Ammon's horn (tissue), 1 donor: ENCODE results near the gene PKP3.
"Not testable (repeated sequence)": the region's sequence is repeated elsewhere in the genome, so short reads cannot be mapped to it uniquely, and the experiment has no call there.

Experiments used
- DNase-seq: peaks from one replicate; pipeline ENCODE4 v3.0.0-alpha.2; 2016; ENCODE audit warnings: low spot score

PKP3 gene

GRCh38 chr11:379205-380094 is 14.6 kb upstream of the PKP3 start:
- DNase-seq, result no peak

GRCh38 chr11:380095-380480 is 13.9 kb upstream of the PKP3 start:
- DNase-seq, result no peak

- DNase-seq, result no peak
Measured at GRCh38 chr11:380491-380890, 13.5 kb upstream of the PKP3 start.

- DNase-seq, result no peak
Measured at GRCh38 chr11:380996-381395, 13.0 kb upstream of the PKP3 start.

- DNase-seq, result no peak
Measured at GRCh38 chr11:381501-382072, 12.4 kb upstream of the PKP3 start.

GRCh38 chr11:382081-382629 is 11.9 kb upstream of the PKP3 start:
- no peak for DNase-seq

GRCh38 chr11:383431-383830 is 10.6 kb upstream of the PKP3 start:
- no peak for DNase-seq

- no peak for DNase-seq
Measured at GRCh38 chr11:384511-384910, 9.5 kb upstream of the PKP3 start.

- no peak for DNase-seq
Measured at GRCh38 chr11:385594-386351, 8.2 kb upstream of the PKP3 start.

- DNase-seq, result no peak
Measured at GRCh38 chr11:386483-386882, 7.5 kb upstream of the PKP3 start.

- DNase-seq, result no peak
Measured at GRCh38 chr11:387193-387793, 6.7 kb upstream of the PKP3 start.

GRCh38 chr11:389369-389768 is 4.6 kb upstream of the PKP3 start:
- DNase-seq, result not testable (repeated sequence)

- no peak for DNase-seq
Measured at GRCh38 chr11:390175-390574, 3.8 kb upstream of the PKP3 start.

- DNase-seq, result no peak
Measured at GRCh38 chr11:391117-392017, 2.6 kb upstream of the PKP3 start.

- no peak for DNase-seq
Measured at GRCh38 chr11:392102-392777, 1.8 kb upstream of the PKP3 start.

GRCh38 chr11:393219-394033 is 583 bp upstream of the PKP3 start:
- no peak for DNase-seq

- no peak for DNase-seq
Measured at GRCh38 chr11:394858-395655, 1.0 kb downstream of the PKP3 start.

- DNase-seq, result no peak
Measured at GRCh38 chr11:395866-396265, 1.9 kb downstream of the PKP3 start.

GRCh38 chr11:396511-396947 is 2.5 kb downstream of the PKP3 start:
- DNase-seq, result no peak
